ENCODE results near the gene OGFRL1. TPM values are rescaled to one million over a fixed set of nuclear protein-coding genes. Genes with fewer than 3 reads are reported as not detected.

Gene OGFRL1
- total RNA-seq, 1 donor from 2014 or later = 26.9 TPM

DNA sequence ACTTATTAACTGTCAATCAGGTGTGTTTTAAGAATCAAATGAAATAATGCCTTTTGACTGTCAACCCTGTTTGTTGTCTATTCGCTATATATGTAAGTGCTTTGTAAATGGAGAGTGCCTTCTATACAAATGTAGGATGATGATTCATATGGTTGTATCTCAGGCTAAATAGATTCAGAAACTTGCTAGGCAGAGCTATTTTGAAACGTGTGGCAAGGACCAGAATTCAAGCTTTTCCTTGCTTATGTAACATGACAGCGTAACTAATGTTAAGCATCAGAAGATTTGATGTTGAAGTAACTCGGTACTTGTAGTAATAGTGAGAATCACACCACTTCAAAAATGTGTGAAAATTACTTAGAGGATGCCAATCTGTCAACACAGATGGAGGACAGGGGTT lies 3.4 kb downstream of the OGFRL1 start:
- H3K27me3 ChIP-seq (ENCODE audit: low read depth) = no peaks in the 10 kb centered on the region
- H3K27ac ChIP-seq = no peak overlapping the region
- TF ChIP-seq, protein P1, sequence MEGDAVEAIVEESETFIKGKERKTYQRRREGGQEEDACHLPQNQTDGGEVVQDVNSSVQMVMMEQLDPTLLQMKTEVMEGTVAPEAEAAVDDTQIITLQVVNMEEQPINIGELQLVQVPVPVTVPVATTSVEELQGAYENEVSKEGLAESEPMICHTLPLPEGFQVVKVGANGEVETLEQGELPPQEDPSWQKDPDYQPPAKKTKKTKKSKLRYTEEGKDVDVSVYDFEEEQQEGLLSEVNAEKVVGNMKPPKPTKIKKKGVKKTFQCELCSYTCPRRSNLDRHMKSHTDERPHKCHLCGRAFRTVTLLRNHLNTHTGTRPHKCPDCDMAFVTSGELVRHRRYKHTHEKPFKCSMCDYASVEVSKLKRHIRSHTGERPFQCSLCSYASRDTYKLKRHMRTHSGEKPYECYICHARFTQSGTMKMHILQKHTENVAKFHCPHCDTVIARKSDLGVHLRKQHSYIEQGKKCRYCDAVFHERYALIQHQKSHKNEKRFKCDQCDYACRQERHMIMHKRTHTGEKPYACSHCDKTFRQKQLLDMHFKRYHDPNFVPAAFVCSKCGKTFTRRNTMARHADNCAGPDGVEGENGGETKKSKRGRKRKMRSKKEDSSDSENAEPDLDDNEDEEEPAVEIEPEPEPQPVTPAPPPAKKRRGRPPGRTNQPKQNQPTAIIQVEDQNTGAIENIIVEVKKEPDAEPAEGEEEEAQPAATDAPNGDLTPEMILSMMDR (IDR thresholded peaks at IDR 0.05) = no peak
- no peaks in the 10 kb centered on the region for H3K9me3 ChIP-seq
- peaks cover 14% of the 10 kb centered on the region for H3K36me3 ChIP-seq
- H3K4me1 ChIP-seq = peaks cover 32% of the 10 kb centered on the region
- H3K4me3 ChIP-seq = no peak overlapping the region
- no peak for ATAC-seq
- no peak for DNase-seq
- intact Hi-C loops (cut with DNase I) = no loop called here

DNA sequence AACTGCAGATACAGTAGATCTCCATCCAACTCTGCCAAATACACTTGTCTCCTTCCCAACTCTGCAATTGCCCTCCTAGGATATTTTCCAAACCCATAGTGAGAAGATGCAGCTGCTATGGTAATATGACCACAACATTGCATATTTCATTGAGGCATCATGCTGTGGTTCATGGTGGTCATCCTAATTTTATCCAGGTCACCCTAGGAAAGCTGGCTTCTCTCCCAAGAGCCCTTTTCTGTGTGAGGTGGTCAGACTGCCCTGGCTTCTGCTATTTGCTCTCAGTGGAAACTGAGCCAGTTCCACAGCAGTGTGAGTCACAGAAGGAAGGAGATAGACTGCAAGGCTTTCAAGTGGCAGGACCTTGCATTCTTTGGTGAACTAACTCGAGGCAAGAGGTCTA lies 5.5 kb downstream of the OGFRL1 start:
- intact Hi-C loops (cut with DNase I) = no loop called here
- Histone ChIP-seq H3K4me1 (peaks cover 20% of the 10 kb centered on the region), H3K27me3 (ENCODE audit: low read depth) (no peaks in the 10 kb centered on the region), H3K9me3 (no peaks in the 10 kb centered on the region), H3K27ac (no peak overlapping the region), H3K36me3 (peaks cover 29% of the 10 kb centered on the region), H3K4me3 (no peak overlapping the region)
- ATAC-seq = peak; percentile 62 to 77
- DNase-seq = no peak
- TF ChIP-seq, protein P1 (IDR thresholded peaks at IDR 0.05) = no peak

DNA sequence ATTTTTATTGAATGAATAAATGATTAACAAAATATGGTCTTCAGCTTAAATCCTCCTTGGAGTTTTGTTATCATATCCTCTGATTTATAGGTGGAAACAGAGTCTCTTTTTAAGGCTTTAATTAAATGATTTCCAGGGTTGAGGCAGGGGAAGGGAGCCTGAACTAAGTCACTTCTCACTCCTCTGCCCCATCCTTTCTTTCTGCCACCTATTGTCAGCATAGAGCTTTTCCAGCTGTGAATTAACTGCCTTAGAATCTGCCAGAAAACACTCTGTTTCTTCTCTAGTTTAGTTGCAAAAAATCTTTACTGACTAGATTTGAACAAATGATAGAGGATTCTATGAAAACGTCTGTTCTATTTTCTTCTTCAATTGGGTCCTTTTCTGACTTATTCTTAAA lies 9.8 kb downstream of the OGFRL1 start:
- Histone ChIP-seq H3K9me3 (no peaks in the 10 kb centered on the region), H3K27ac (no peak overlapping the region), H3K36me3 (peaks cover 55% of the 10 kb centered on the region), H3K4me3 (no peak overlapping the region), H3K27me3 (ENCODE audit: low read depth) (no peaks in the 10 kb centered on the region), H3K4me1 (no peaks in the 10 kb centered on the region)
- TF ChIP-seq, protein P1 (IDR thresholded peaks at IDR 0.05) = no peak
- DNase-seq (no peak), ATAC-seq (no peak)
- intact Hi-C loops (cut with DNase I) = no loop called here

DNA sequence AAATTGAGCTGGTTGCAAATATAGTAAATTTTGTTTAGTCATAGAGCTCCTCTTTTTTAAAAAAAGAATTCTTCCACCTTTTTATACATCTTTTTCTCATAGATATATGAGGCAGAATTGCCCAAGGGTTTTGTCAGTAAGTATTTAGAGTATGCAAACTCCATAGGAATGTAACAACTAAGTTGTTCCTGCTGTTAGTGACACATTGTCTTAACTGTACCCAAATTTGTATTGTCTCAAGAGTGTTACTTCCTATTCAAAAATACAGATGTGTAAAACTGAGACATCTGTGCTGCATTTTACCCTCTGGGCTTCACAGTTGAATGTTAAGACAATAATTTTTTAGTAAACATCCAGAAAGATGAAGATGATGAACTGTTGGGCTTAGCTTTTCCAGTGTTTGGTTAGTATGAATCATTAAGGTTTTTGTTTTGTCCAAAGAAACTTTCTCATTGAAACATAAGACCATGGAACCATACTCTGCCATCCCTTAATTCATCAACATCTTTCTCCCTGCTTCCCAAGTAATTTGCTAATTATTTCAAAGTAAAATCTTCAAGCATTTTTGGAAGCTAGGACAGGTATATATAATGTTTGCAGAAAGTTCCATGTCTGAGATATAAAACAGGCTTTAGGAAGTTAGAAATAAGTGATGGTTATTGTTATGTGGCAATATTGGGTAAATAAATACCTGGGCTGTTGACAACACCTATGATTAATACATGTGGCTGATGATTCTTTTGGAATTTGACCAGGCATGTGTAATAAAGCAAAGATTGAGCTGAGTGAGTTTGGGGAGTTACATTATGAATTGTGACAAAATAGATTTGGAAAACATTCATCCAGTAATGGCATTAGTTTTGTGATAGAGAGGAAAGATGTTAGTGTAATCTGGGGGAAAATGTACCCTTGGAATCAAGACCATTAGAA lies 11.2 kb downstream of the OGFRL1 start:
- no peaks in the 10 kb centered on the region for H3K27me3 ChIP-seq (ENCODE audit: low read depth)
- peaks cover 50% of the 10 kb centered on the region for H3K36me3 ChIP-seq
- H3K4me3 ChIP-seq = no peak overlapping the region
- no peaks in the 10 kb centered on the region for H3K9me3 ChIP-seq
- no peak for DNase-seq
- intact Hi-C loops (cut with DNase I) = no loop called here
- H3K4me1 ChIP-seq = no peaks in the 10 kb centered on the region
- no peak for ATAC-seq
- H3K27ac ChIP-seq = no peak overlapping the region
- TF ChIP-seq, protein P1 (IDR thresholded peaks at IDR 0.05) = no peak

DNA sequence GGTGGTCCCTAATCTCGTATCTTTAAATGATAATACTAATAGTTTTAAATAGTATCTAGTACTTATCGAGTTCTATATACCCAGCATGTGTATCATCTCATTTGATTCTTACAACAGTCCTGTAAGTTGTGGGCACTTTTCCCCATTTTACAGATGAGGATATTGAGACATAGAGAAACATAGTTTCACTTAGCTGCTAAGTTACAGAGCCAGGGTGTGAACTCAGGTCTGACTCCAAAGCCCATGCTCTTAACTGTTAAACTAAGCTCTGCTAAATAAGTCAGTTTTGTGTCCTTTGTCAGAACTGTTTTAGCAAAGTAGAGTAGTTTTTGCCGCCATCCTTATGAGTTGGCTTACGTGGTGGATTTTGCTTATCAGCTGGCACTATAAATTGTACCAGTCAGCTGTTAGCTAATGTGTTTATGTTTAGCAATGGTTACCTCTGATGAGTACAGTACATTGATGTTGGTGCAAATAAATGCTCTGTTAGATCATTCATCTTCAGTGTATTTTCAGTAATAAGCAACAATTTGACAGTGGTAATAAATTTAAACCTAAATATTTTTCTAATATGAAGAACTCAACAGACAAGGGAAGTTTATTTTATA lies 12.1 kb downstream of the OGFRL1 start:
- no peak for DNase-seq
- TF ChIP-seq, protein P1 (IDR thresholded peaks at IDR 0.05) = no peak
- Histone ChIP-seq H3K27me3 (ENCODE audit: low read depth) (no peaks in the 10 kb centered on the region), H3K36me3 (peaks cover 50% of the 10 kb centered on the region), H3K27ac (no peak overlapping the region), H3K4me3 (no peak overlapping the region), H3K9me3 (no peaks in the 10 kb centered on the region), H3K4me1 (no peaks in the 10 kb centered on the region)
- intact Hi-C loops (cut with DNase I) = no loop called here
- no peak for ATAC-seq
